Liver (tissue), 9 donors: Measurements from ENCODE around the gene PREX1. TPM values are rescaled to one million over a fixed set of nuclear protein-coding genes. Genes with fewer than 3 reads are reported as not detected.

Experiments used
- DNase-seq: peaks from one replicate; pipeline ENCODE4 v3.0.0-alpha.2; 2017; ENCODE audit warnings: low spot score
- H3K27ac ChIP-seq, 2 donors: one replicate each; pipeline ENCODE4 v1.7.0; 2013; ENCODE audit warnings: inconsistent platforms in 2 of 2, low read length in 2 of 2, control low read depth in 1 of 2, low read depth in 1 of 2, mild to moderate bottlenecking in 1 of 2
- H3K27me3 ChIP-seq, 4 donors: one replicate each; pipeline versions ENCODE4 v1.6.1 to v1.7.0; 2013; ENCODE audit warnings: low read length in 3 of 4, inconsistent platforms in 1 of 4, mild to moderate bottlenecking in 1 of 4, moderate library complexity in 1 of 4; ENCODE audit not compliant: control insufficient read depth in 4 of 4, insufficient read depth in 4 of 4
- H3K36me3 ChIP-seq, 4 donors: one replicate each; pipeline versions ENCODE4 v1.6.1 to v1.7.0; 2013; ENCODE audit warnings: low read length in 3 of 4, mild to moderate bottlenecking in 3 of 4, low read depth in 1 of 4, moderate library complexity in 1 of 4; ENCODE audit not compliant: control insufficient read depth in 4 of 4, insufficient read depth in 3 of 4
- H3K4me1 ChIP-seq, 4 donors: one replicate each; pipeline versions ENCODE4 v1.6.1 to v1.7.0; 2013; ENCODE audit warnings: low read length in 3 of 4, mild to moderate bottlenecking in 3 of 4, moderate library complexity in 1 of 4; ENCODE audit not compliant: control insufficient read depth in 4 of 4, insufficient read depth in 4 of 4
- H3K4me3 ChIP-seq, 3 donors: one replicate each; pipeline versions ENCODE4 v1.6.1 to v1.7.0; 2013; ENCODE audit warnings: low read length in 3 of 3, control low read depth in 1 of 3, low read depth in 1 of 3, mild to moderate bottlenecking in 1 of 3
- H3K9ac ChIP-seq, 2 donors: one replicate each; pipeline ENCODE4 v1.7.0; 2013; ENCODE audit warnings: low read length in 2 of 2, mild to moderate bottlenecking in 2 of 2, moderate library complexity in 2 of 2, control low read depth in 1 of 2, low read depth in 1 of 2
- H3K9me3 ChIP-seq, 4 donors: one replicate each; pipeline versions ENCODE4 v1.6.1 to v1.7.0; 2013; ENCODE audit warnings: low read length in 3 of 4; ENCODE audit not compliant: control insufficient read depth in 4 of 4
- ATF3 ChIP-seq: IDR thresholded peaks from 2 replicates; pipeline ENCODE4 v1.6.1; 2016; ENCODE audit warnings: antibody characterized with exemption
- CTCF ChIP-seq: fragments of 150-350 bp; IDR thresholded peaks from 2 replicates; pipeline ENCODE4 v1.5.1; 2017; ENCODE audit warnings: improper control_type of control experiment, low read depth, low read length; ENCODE audit not compliant: missing input control
- EGR1 ChIP-seq, 2 donors: IDR thresholded peaks; 2 replicates each; pipeline ENCODE4 v1.6.1; 2016 to 2018; ENCODE audit warnings: antibody characterized with exemption in 2 of 2, low read depth in 2 of 2
- FOXA1 ChIP-seq: IDR thresholded peaks from 2 replicates; pipeline ENCODE4 v1.6.1; 2016; ENCODE audit warnings: antibody characterized with exemption
- FOXA2 ChIP-seq: IDR thresholded peaks from 2 replicates; pipeline ENCODE4 v1.6.1; 2016; ENCODE audit warnings: antibody characterized with exemption
- GABPA ChIP-seq, 2 donors: IDR thresholded peaks in 1 of 2; conservative IDR thresholded peaks in 1 of 2; 2 replicates each; pipeline ENCODE4 v1.6.1; 2016; ENCODE audit warnings: antibody characterized with exemption in 2 of 2, mild to moderate bottlenecking in 1 of 2, moderate library complexity in 1 of 2
- HNF4A ChIP-seq, 2 donors: conservative IDR thresholded peaks; 2 replicates each; pipeline ENCODE4 v1.6.1; 2016; ENCODE audit warnings: antibody characterized with exemption in 2 of 2, mild to moderate bottlenecking in 2 of 2
- HNF4G ChIP-seq: IDR thresholded peaks from 2 replicates; pipeline ENCODE4 v1.6.1; 2016; ENCODE audit warnings: antibody characterized with exemption
- JUND ChIP-seq, 2 donors: IDR thresholded peaks; 2 replicates each; pipeline ENCODE4 v1.6.1; 2016; ENCODE audit warnings: antibody characterized with exemption in 2 of 2
- MAX ChIP-seq: IDR thresholded peaks from 2 replicates; pipeline ENCODE4 v1.6.1; 2016; ENCODE audit warnings: antibody characterized with exemption
- NR2F2 ChIP-seq: IDR thresholded peaks from 2 replicates; pipeline ENCODE4 v1.6.1; 2016; ENCODE audit warnings: antibody characterized with exemption
- RAD21 ChIP-seq, 2 donors: IDR thresholded peaks; 2 replicates each; pipeline ENCODE4 v1.6.1; 2016; ENCODE audit warnings: antibody characterized with exemption in 2 of 2, mild to moderate bottlenecking in 2 of 2
- RXRA ChIP-seq, 2 donors: IDR thresholded peaks; 2 replicates each; pipeline ENCODE4 v1.6.1; 2017 to 2018; ENCODE audit warnings: antibody characterized with exemption in 2 of 2, mild to moderate bottlenecking in 1 of 2
- SP1 ChIP-seq: IDR thresholded peaks from 2 replicates; pipeline ENCODE4 v1.6.1; 2018; ENCODE audit warnings: antibody characterized with exemption, mild to moderate bottlenecking
- TAF1 ChIP-seq: conservative IDR thresholded peaks from 2 replicates; pipeline ENCODE4 v1.6.1; 2016; ENCODE audit warnings: antibody characterized with exemption, mild to moderate bottlenecking
- YY1 ChIP-seq: IDR thresholded peaks from 2 replicates; pipeline ENCODE4 v1.6.1; 2016; ENCODE audit warnings: antibody characterized with exemption, mild to moderate bottlenecking
- ZBTB33 ChIP-seq: IDR thresholded peaks from 2 replicates; pipeline ENCODE4 v1.6.1; 2016; ENCODE audit warnings: antibody characterized with exemption
- WGBS: extraction: QIAGEN DNeasy Blood & Tissue Kit; methylation state at CpG from one replicate; pipeline ENCODE4 v1.1.7; 2013; 5-methylcytosine and 5-hydroxymethylcytosine counted together
- polyA plus RNA-seq, 2 donors: library from polyadenylated mRNA; stranded (reverse) in 1 of 2; unstranded in 1 of 2; fragments of 200-250 nt in 1 of 2; fragments of >200 nt in 1 of 2; fragmentation: Nextera tagmentation in 1 of 2; extraction: Ambion mirVana in 1 of 2; gene quantifications; one replicate each; pipeline versions ENCODE4 v1.2.1 to v1.2.3, GENCODE V29; 2013 to 2015
- total RNA-seq, 2 donors: library from RNA; depleted of rRNA; stranded (reverse); fragments of >200 nt; gene quantifications; one replicate each; pipeline ENCODE4 v1.2.3, GENCODE V29; 2014
- donor health status: healthy.
- donor health status: healthy.
- donor health status: healthy.
- donor health status: healthy.
- donor health status: healthy.

Gene PREX1
- total and polyA plus RNA-seq, 4 donors: 2.2 to 18.0 (median 10.8) TPM

GRCh38 chr20:48607544-48607865 lies 220.3 kb downstream of the PREX1 start:
- H3K27ac ChIP-seq: no peak overlapping the region
- no peak overlapping the region for H3K9ac ChIP-seq
- TF ChIP-seq TAF1 (no peak), FOXA2 (no peak), YY1 (no peak), CTCF (no peak), NR2F2 (no peak), HNF4A (conservative IDR thresholded peaks at IDR 0.05) (no peak), HNF4G (no peak), FOXA1 (no peak), MAX (no peak), ZBTB33 (no peak), EGR1 (IDR thresholded peaks at IDR 0.05; ENCODE audit: low read depth in 2 of 2) (no peak), JUND (IDR thresholded peaks at IDR 0.05) (no peak)
- WGBS: 93% methylated on average over 8 of the region's 8 CpGs
- H3K36me3 ChIP-seq: no peaks in the 10 kb centered on the region
- H3K4me3 ChIP-seq: no peak overlapping the region
- no peak for DNase-seq
- no peaks in the 10 kb centered on the region for H3K4me1 ChIP-seq
- H3K9me3 ChIP-seq: no peaks in the 10 kb centered on the region
- no peaks in the 10 kb centered on the region for H3K27me3 ChIP-seq

GRCh38 chr20:48606841-48607543 lies 220.8 kb downstream of the PREX1 start:
- Histone ChIP-seq H3K36me3 (no peaks in the 10 kb centered on the region), H3K27ac (no peak overlapping the region), H3K4me1 (no peaks in the 10 kb centered on the region), H3K9ac (no peak overlapping the region), H3K9me3 (no peaks in the 10 kb centered on the region), H3K4me3 (no peak overlapping the region), H3K27me3 (no peaks in the 10 kb centered on the region)
- DNase-seq: no peak
- TF ChIP-seq SP1 (no peak), MAX (no peak)
- 91% methylated on average over 12 of the region's 12 CpGs for WGBS

- DNase-seq: no peak
- WGBS: 79% methylated on average over 14 of the region's 14 CpGs
- H3K36me3 ChIP-seq: no peaks in the 10 kb centered on the region
- no peak overlapping the region for H3K4me3 ChIP-seq
- H3K4me1 ChIP-seq: no peaks in the 10 kb centered on the region
- no peak overlapping the region for H3K9ac ChIP-seq
- H3K27me3 ChIP-seq: no peaks in the 10 kb centered on the region
- H3K9me3 ChIP-seq: no peaks in the 10 kb centered on the region
- TF ChIP-seq FOXA2 (no peak), GABPA (IDR thresholded peaks at IDR 0.05 in 1 of 2, conservative IDR thresholded peaks at IDR 0.05 in 1 of 2) (no peak), ATF3 (no peak), TAF1 (no peak), FOXA1 (no peak), NR2F2 (no peak), RAD21 (IDR thresholded peaks at IDR 0.05) (no peak), RXRA (IDR thresholded peaks at IDR 0.05) (no peak)
- H3K27ac ChIP-seq: no peak overlapping the region
Measured at GRCh38 chr20:48606172-48606840, 221.5 kb downstream of the PREX1 start.
